ENCODE results near the gene USP3. TPM values are rescaled to one million over a fixed set of nuclear protein-coding genes. Genes with fewer than 3 reads are reported as not detected.

The USP3 gene
- total RNA-seq, 2 experiments from 2014 or later = 57.1 to 58.6 TPM

- ATAC-seq (no peak), DNase-seq (no peak)
- Mint-ChIP-seq H3K9me3 (peaks cover 5% of the 10 kb centered on the region), H3K27me3 (no peaks in the 10 kb centered on the region), H3K4me1 (ENCODE audit: low read depth) (peaks cover 35% of the 10 kb centered on the region), H3K36me3 (ENCODE audit: low read depth) (peaks cover 80% of the 10 kb centered on the region), H3K27ac (peak overlapping the region; percentile 13), H3K4me3 (no peak overlapping the region)
- POLR2A ChIA-PET = no interaction called here
- intact Hi-C loops (cut with micrococcal nuclease) = no loop called here
- no peak for TF ChIP-seq CTCF (IDR thresholded peaks at IDR 0.05)
- CTCF ChIA-PET = interaction anchor here (1.5 kb wide), 1 partner anchor 10 kb away, joined by 4 read pairs; no protein-coding TSS in a partner anchor
These were observed 84.4 kb downstream of the USP3 start for GRCh38 chr15:63588826-63589225.

GRCh38 chr15:63593705-63594671 is 89.6 kb downstream of the USP3 start:
- DNase-seq (peak; percentile 79), ATAC-seq (peak; percentile 77)
- Mint-ChIP-seq H3K9me3 (no peaks in the 10 kb centered on the region), H3K36me3 (ENCODE audit: low read depth) (peaks cover 55% of the 10 kb centered on the region), H3K4me3 (no peak overlapping the region), H3K4me1 (ENCODE audit: low read depth) (peaks cover 71% of the 10 kb centered on the region), H3K27ac (peak overlapping the region; percentile 83), H3K27me3 (no peaks in the 10 kb centered on the region)
- intact Hi-C loops (cut with micrococcal nuclease) = no loop called here
- ChIA-PET POLR2A (interaction anchor here (0.8 to 1.2 kb wide), 3 partner anchors 34 to 184 kb away, joined by 3 to 4 read pairs (median 4); no protein-coding TSS in a partner anchor), CTCF (interaction anchor here (0.7 to 1.8 kb wide), 8 partner anchors 13 to 127 kb away, joined by 3 to 5 read pairs (median 4); no protein-coding TSS in a partner anchor)
- TF ChIP-seq CTCF (IDR thresholded peaks at IDR 0.05) = no peak

DNA sequence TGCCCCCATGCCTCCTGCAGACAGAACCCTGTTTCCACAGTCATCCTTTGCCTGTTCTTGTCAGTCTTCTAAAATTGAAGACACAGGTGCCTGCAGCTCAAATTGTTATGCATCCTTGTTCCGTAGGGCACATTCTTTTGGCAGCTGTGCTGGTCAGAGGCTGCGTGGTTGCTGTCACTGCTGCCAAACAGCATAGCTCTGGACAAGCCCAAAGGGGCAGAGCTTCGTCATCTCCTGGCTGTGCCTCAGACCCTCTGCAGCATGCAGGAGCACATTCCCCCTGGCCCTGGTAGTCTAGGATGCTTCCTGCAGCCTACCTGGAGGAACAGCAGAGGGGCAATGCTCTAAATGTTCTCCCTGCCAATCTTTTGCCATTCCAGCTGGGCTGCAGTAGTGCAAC is 90.7 kb downstream of the USP3 start:
- Mint-ChIP-seq H3K36me3 (ENCODE audit: low read depth) (peaks cover 44% of the 10 kb centered on the region), H3K9me3 (no peaks in the 10 kb centered on the region), H3K4me3 (no peak overlapping the region), H3K4me1 (ENCODE audit: low read depth) (peaks cover 75% of the 10 kb centered on the region), H3K27me3 (no peaks in the 10 kb centered on the region), H3K27ac (peak overlapping the region; percentile 83)
- no peak for ATAC-seq
- intact Hi-C loops (cut with micrococcal nuclease) = loop anchor here (5.0 kb wide), 2 partner anchors 88 to 128 kb away; no protein-coding TSS in a partner anchor
- no peak for DNase-seq
- CTCF ChIA-PET = interaction anchor here (1.2 to 8.6 kb wide), 3 partner anchors 24 to 129 kb away, joined by 4 to 61 read pairs (median 4); no protein-coding TSS in a partner anchor
- POLR2A ChIA-PET = interaction anchor here (0.7 to 2.9 kb wide), 2 partner anchors 65 to 90 kb away, joined by 3 to 15 read pairs; partner anchors contain the start of gene USP3
- TF ChIP-seq CTCF (IDR thresholded peaks at IDR 0.05) = no peak

- H3K27me3 Mint-ChIP-seq = no peaks in the 10 kb centered on the region
- POLR2A ChIA-PET = interaction anchor here (0.7 to 2.9 kb wide), 2 partner anchors 65 to 91 kb away, joined by 3 to 15 read pairs; partner anchors contain the start of gene USP3
- CTCF ChIA-PET = interaction anchor here (1.2 to 8.6 kb wide), 6 partner anchors 17 to 548 kb away, joined by 4 to 61 read pairs (median 4); no protein-coding TSS in a partner anchor
- no peak for TF ChIP-seq CTCF (IDR thresholded peaks at IDR 0.05)
- H3K27ac Mint-ChIP-seq = peak overlapping the region; percentile 53
- peaks cover 38% of the 10 kb centered on the region for H3K36me3 Mint-ChIP-seq (ENCODE audit: low read depth)
- no peak for ATAC-seq
- H3K4me3 Mint-ChIP-seq = no peak overlapping the region
- DNase-seq = no peak
- intact Hi-C loops (cut with micrococcal nuclease) = loop anchor here (5.0 kb wide), 2 partner anchors 88 to 128 kb away; no protein-coding TSS in a partner anchor
- peaks cover 72% of the 10 kb centered on the region for H3K4me1 Mint-ChIP-seq (ENCODE audit: low read depth)
- H3K9me3 Mint-ChIP-seq = no peaks in the 10 kb centered on the region
These were observed 91.3 kb downstream of the USP3 start for GRCh38 chr15:63595688-63596087.

Data from activated CD8-positive, alpha-beta T cell treated with anti-CD3 and anti-CD28 coated beads for 36 hours (primary cell).